Amygdala (tissue), 56 donors: ENCODE data around the gene CRTAC1.

Source experiments
- DNase-seq, 56 donors: peaks; one replicate each; lab custom pipeline; 2025; lab: John Stamatoyannopoulos, UW

The CRTAC1 gene

GRCh38 chr10:98030991-98031431, 590 bp upstream of the CRTAC1 start:
- DNase-seq: peak in 2 of 56 donors; percentile 6 to 11

- peak in 6 of 56 donors; percentile 4 to 27 (median 17) for DNase-seq
These were observed 1.0 kb downstream of the CRTAC1 start for GRCh38 chr10:98029149-98030092.

DNA sequence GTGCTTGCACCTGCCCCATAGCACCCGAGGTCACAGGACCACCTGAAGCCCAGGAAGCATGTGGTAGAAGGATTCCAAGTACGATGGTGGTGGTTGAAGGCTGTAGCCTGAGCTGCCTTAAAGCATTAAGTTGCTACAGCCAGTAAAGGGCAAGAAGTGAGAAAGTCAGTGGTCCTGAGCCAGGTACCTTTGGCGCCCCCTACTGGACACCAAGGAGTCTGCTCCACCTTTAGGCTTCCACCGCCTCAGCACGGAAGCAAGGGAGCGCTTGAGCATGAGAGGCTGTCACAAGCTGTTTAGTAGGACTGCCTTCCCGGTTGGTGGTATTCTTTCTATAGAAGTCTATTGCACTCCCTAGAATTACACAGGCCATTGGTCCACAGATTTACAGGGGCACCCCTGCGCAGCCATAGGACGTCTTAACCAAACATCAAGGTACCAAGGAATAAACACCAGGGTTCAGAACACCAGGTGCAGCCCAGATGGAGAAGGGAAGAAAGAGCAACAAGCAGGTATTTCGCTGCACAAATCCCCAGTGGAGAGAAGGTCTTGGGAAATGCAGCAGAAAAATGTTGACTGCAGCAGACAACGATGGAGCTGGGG, 2.2 kb downstream of the CRTAC1 start:
- DNase-seq: peak in 39 of 56 donors; percentile 5 to 67 (median 30)

- no peak for DNase-seq
These were observed 7.4 kb downstream of the CRTAC1 start for GRCh38 chr10:98023024-98023423.

DNA sequence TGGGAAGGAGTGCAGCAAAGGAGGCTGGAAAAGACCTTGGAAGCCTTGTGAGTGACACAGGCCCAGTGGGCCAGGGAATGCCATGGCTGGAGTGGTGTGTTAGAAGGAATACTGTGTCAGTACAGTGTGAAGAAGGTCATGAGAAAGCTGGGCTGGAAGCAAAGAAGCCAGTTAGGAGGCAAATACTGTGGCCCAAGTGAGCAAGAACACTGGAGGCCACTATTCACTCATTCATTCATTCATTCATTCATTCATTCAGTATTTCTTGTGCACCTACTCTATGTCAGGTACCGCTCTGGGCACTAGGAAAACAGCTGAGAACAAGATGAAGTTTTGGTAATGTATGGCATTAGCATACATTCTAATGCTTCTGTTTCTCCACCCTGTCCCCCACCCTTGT, 9.6 kb downstream of the CRTAC1 start:
- no peak for DNase-seq

DNA sequence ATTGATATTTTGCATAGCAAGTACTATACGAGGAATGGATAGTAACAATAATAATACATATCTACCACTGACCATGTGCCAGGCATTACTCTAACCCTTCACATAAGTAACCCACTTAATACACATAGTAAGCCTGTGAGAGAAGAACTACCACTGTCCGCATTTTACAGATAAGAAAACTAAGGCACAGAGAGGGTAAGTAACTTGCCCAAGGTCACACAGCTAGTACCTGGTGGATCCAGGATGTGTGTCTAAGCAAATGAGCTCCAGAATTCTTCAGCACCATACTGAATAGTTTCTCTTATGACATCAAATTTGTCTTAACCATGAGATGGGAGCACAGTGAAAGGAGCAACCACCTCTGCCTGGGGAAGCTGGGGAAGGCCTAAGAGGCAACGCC, 10.2 kb downstream of the CRTAC1 start:
- no peak for DNase-seq

DNA sequence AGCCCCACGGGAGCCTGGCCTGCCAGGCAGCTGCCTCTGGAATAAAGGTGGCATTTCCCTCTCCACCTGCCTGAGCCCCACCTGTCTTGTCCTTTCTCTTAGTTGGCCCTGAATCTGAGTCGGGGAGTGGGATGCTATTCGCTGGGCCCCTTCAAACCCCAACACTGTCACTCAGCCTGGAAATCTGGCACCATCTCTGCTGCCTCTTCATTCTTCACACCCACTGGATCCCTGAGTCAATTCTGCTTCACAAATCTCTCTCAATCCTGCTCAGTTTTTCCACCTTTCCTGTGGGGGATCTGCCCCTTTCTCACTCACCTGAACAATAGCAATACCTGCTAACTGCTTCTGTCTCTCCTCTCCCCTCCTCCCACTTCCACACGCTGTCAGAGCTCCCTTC, 10.6 kb downstream of the CRTAC1 start:
- no peak for DNase-seq

GRCh38 chr10:98016772-98017475, 13.5 kb downstream of the CRTAC1 start:
- no peak for DNase-seq

GRCh38 chr10:98013776-98014175, 16.6 kb downstream of the CRTAC1 start:
- no peak for DNase-seq

DNA sequence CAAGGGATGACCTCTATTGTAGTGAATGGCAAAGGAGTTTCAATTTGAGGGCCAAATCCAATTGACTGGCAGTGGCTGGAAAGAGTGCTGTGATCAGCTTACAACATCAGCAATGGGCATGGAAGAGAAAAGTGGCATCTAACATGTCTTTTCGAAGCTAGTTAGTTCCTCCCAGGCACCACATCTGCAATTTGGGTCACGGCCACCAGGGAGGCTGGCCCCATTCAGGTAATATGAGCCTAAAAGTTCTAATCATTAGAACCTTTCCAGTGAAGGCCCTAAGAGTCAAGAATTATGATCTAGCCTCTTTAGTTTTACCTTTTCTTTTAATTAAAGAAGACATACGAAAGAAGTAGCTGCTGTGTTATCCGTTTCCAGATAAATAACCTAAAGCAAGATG, 17.3 kb downstream of the CRTAC1 start:
- DNase-seq: no peak

GRCh38 chr10:98012644-98013043, 17.8 kb downstream of the CRTAC1 start:
- no peak for DNase-seq

DNA sequence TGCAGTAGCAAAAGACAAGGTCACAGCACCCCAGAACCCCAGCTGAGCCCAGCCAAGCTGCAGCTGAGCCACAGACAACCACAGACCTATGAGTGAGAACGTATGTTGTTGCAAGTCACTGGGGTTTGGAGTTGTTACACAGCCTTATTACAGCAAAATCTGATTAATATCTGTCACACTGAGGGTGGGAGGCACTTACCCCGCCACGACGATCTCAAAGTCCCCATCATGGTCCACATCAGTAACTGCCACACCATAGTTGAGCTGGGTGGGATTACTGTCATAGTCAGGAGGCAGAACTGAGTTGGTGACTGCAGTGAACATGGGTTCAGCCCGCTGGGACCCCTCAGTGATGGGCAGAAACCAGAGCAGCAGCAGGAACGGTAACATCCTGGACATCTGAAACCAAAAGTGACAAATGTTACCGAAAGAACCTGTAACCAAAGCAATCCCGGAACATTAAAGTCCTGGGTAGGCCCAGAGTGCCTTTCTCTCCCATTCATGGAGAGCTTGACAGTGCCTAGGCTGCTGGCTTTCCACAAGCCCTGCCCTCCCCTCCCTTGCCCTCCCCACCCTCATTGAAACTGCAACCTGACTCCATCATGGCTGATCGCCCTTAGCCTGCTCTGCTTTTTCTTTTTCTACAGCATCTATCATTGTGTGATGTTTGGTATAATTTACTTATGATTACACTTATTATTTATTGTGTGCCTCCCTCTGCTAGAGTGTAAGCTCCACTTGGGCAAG, 19.3 kb downstream of the CRTAC1 start:
- DNase-seq: no peak

DNA sequence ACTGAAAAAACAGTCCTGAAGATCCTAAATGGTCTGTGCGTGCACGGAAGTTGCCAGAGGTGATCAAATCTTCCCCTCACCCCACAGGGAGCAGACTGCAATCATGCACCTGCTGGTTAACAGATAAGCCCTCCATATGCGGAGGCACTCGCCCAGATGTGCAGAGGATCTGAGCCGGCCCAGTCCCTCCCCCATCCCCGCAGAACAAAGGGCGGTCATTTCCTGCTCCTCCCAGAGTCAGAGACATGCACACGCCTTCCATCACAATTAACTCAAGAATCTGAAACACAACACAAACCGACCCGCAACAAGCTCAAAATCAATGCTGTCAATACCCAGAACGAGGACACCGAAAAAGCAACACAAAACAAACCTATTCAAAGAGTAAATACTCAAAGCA, 24.2 kb downstream of the CRTAC1 start:
- peak in 3 of 56 donors; percentile 4 to 16 (median 8) for DNase-seq

- DNase-seq: no peak
These were observed 28.7 kb downstream of the CRTAC1 start for GRCh38 chr10:98001736-98002135.

DNA sequence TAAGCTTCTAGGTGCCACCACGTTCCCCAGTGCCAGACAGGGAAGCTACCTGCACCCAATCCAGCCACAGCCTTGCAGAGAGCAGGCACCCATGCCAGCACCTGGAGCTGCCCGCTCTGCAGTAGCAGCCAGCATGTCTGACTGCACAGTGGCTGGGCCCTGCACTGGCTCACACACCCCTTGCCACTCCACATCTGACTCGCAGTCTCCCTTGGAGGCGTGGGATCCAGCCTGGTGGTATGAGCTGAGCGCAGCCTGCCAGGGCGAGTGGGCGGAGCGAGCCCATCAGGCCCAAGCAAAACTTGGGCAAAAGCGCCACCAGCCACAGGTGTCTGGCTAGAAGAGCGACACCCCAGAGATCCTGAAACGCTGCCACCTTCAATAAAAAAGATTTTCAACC, 30.1 kb downstream of the CRTAC1 start:
- no peak for DNase-seq

- no peak for DNase-seq
These were observed 30.5 kb downstream of the CRTAC1 start for GRCh38 chr10:97999923-98000248.

DNA sequence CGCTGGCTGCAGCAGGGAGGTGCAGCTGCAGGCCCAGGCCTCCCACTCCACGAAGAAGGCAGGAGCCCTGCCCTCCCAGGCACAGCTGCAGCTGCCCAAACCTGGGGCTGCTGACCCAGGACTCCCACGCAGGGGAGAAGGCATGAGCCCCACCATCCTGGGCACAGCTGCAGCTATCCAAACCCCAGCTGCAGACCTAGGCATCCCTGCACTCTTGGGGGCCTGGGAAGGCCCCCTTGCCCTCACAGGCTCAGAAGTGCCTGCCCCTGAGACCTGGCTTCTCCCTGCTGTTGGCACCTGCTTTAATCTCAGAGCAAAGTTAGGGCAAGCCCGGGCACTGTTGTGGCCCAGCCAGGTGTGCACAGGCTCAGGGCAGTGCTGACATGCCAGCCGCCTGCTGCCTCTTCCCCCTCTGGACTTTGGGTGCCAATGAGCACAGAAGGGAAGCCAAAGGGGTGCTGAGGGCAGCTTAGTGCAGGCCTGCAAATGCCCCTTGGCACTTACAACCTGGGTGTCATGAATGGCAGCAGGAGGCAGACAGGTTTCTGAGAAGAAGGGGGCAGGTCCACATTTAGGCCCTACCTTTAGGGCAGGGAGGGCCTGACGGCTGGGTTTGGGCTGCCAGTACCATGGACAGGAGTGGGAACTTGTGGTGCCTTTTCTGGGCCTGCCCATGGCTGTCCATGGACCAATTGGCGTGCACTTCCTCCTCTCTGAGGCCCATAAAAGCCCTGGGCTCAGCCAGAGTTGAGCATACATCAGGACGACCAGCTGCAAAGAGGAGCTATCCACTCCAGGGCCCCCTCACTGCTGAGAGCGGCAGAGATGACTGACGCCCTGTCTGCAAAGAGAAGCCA, 31.1 kb downstream of the CRTAC1 start:
- no peak for DNase-seq

- DNase-seq: no peak
These were observed 38.5 kb downstream of the CRTAC1 start for GRCh38 chr10:97991871-97992270.

- no peak for DNase-seq
These were observed 48.6 kb downstream of the CRTAC1 start for GRCh38 chr10:97981816-97982215.

GRCh38 chr10:97977673-97978072, 52.7 kb downstream of the CRTAC1 start:
- peak in 16 of 56 donors; percentile 2 to 47 (median 12) for DNase-seq
